Gastroesophageal sphincter (tissue), 3 donors: Measurements from ENCODE around the gene FLACC1.

Experiments
- CTCF ChIP-seq, 4 experiments: fragments of 200-600 bp in 2 of 4; fragments of 450-650 bp in 2 of 4; sonication (generic) in 1 of 4; IDR thresholded peaks; one replicate each; pipeline ENCODE4 v1.5.1; 2017 to 2019; ENCODE audit warnings: antibody characterized with exemption in 4 of 4, mild to moderate bottlenecking in 2 of 4, moderate library complexity in 2 of 4
- POLR2A ChIP-seq, 2 donors: fragments of 450-650 bp; IDR thresholded peaks; one replicate each; pipeline ENCODE4 v1.6.1; 2017; ENCODE audit warnings: antibody characterized with exemption in 2 of 2, mild to moderate bottlenecking in 2 of 2, moderate library complexity in 1 of 2

- no peak for TF ChIP-seq CTCF (IDR thresholded peaks at IDR 0.05)
- TF ChIP-seq POLR2A (IDR thresholded peaks at IDR 0.05) = no peak
Measured at GRCh38 chr2:201347138-201347537, 10.0 kb downstream of the FLACC1 start.
